Islet precursor cell (in vitro differentiated cells): Measurements from ENCODE around the gene SMIM21.

Experiments
- DNase-seq: peaks from one replicate; pipeline ENCODE4 v3.0.0-alpha.2; 2018

The SMIM21 gene

DNA sequence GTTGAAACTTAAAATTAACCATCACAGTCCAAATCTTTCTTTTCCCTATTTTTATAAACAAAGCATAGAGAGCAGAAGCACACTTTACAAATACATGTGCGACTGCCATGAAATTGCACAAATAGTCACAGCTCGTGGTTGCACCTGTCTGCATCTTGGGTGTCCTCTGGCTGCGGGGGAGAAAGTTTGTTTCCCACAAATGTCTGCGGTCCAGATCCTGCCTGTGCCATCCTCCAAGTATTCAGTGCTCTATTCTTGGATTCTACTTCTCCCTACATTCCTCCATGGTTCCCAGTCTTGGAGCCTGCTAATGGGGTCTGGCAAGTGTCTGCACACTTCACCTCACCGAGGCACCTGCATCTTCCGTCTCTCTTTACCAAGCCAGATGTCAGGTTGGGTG, 52.2 kb downstream of the SMIM21 start:
- no peak for DNase-seq

DNA sequence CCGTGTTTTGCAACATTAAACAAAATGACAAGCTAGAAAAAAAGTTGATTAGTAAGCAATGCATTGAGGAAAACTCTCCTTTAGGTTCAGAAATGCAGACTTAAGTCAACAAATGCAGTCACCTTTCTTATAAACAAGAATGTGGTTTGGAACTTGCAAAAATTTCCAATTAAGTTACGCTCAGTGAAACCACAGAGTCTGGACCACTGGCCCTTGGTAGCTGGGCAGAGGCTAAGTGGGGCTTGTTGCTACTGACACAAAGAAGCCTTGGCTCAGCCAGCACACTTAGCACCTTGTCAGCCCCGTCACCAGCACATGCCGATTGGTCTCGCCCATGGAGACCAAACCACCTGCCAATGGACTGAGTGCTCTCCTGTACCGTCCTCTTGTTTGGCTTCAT, 53.0 kb downstream of the SMIM21 start:
- no peak for DNase-seq

DNA sequence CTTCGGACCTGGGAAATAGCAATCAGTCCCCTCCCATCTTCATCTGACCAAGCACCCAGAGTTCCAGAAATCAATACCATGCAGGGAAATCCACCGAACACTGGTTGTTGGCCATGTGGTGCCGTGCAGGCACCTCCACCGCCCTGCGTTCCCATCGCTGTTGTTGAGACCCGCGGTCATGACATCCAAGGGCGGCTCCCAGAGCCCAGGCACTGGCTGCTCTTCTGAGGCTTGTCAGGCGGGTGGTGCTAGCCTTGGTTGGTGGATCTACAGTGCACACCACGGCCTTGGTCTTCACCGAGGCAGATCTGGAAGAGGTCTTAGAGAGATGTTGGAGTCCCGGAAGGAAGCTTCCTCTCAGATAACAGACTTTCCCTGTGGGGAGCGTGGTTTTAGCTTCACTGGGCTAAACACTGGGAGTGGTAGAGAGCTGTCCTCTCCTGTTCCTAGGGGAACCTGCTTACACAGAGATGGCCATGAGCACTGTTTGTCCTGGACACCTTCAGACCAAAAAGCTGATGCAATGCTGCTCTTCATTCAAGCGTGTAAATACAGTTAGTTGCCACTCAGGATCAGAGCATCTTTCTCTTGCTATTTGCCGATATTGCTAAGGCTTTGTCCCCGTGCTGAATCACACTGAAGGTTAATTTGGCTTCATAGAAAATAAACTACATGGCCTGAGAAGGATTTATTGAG, 58.3 kb downstream of the SMIM21 start:
- DNase-seq = no peak

DNA sequence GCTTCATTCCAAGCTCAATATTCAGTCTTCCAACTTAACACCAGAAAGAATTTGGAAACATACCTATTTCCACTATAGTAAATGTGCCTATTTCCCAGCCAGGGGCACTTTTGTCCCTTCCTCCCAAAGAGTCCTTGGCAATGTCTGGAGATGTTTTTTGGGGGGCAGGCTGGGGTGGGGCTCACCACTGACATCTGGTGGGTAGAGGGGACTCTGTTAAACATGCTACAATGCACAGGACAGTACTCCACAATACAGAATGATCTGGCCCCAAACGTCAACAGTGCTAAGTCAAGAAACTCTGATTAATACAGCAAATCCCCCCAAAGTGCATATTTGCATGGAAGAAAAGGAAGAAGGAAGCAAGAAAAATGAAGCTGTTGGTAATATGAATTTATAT, 61.7 kb downstream of the SMIM21 start:
- DNase-seq = no peak

DNA sequence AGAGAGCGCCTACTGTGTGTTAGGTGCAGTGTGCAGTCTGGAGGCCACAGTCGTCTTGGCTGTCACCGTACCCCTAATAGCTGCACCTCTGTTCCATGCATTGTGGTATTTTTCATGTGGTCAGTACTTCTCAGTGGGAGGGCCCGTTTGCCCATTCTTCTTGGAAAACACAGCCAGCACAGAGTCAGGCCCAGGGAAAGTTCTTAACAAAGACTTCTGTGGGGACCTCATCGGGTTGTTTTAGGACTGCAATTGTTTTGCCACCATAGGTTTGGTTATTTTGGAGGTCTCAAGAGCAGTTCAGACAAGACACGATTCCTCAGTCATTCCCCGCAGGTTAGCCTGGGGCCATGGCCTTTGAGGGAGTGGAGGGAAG, 62.3 kb downstream of the SMIM21 start:
- DNase-seq = no peak

DNA sequence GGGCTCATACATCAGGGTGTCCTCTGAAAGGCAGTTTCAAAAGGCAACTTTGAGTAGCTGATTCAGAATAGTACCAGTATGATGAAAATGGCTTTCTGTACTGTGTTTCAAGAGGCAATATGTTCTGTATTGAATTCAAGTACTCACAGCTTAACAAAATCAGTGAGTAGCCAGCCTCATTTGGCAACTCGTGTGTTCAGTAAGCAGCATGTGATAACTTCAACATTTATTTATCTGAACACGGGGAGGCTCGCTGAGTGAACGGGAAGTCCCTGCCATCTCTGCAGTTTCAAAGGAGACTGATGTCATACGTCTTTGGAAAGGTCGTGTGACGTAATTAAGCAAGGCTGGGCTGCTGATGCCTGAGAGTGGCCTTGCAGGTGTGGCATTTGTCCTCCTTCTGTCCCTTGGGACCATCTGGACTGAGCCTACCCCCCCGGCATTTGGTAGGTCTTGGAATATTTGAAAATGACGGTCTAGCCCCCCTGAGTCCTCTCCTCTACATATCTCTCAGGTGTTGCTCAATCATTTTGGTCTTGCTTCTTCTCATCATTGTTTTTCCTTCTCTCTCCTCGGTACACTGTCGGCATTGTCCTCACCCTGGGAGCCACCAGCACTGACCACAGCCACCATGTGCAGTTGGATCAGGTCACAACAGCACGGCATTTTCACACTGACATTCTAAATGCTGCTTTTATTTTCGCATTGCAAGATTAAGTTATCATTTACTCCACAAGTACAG, 62.8 kb downstream of the SMIM21 start:
- no peak for DNase-seq

DNA sequence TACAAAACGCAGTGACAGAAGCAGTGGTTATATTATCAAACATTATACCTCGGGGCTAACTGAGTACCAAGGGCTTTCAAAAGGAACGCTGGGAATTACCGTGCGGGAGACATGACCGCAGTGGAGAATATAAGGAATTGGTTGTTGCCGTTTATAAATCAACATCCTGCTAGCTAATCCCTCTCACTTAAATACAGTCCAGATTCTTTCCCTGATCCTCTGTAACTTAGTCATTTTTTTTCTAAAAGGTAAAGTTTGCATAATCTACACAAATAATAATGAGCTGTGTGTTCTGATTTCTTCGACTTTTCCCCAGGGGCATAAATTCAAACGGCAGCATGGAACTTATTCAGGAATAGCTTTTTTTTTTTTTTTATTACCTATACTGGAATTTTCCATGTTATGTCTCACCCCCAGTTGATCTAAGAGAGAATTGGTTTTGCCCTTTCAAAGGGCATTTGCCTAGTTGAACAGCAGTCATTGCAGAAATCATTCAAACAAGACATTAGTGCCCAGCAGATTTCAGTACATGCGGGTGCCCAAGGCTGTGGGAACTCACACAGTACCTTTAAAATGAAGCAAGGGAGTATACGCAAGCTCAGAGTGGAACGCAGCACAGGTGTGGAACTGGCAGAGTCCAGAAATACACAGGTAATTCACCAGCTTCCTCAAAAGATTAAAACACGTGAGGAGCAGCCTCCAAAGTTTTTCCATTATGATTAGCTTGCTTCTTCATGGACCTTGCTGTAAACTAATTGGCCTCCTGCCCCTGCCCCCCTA, 63.9 kb downstream of the SMIM21 start:
- DNase-seq = no peak

DNA sequence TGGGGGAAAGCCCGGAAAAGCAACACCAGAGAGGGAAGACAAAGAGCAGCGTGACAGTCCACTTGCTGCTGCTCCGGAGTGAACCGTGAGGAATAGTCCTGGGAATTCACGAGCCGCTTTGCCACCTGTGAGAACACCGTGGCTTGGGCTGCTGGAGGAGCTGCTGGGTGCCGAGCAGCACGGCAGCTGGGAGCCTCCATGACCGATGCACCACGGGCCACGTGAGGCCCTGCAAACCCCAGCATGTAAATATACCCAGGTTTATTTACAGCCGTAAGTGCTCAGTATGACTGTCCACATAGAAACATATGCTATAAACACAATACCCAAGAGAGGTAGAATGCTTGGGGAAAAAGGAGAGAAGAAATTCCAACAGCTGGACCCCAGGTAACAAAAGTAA, 65.1 kb downstream of the SMIM21 start:
- no peak for DNase-seq

DNA sequence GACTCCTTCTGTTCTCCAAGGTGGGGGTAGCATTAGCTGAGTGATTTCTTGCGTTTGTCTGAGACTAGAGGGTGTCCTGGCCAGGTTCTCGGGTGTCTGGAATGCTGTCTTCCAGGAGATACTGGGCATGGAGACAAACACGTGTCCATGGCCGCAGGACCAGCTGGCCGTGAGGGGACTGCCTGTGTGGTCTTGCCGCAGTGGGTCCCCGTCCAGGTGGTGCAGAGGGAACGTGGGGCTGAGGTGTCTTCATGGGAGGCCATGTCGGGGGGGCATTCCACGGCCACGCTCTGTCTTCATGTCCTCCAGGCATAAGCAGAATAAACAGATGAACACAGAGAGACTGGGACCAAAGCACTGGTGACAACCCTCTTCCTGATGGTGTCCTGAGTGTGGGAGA, 66.6 kb downstream of the SMIM21 start:
- no peak for DNase-seq

DNA sequence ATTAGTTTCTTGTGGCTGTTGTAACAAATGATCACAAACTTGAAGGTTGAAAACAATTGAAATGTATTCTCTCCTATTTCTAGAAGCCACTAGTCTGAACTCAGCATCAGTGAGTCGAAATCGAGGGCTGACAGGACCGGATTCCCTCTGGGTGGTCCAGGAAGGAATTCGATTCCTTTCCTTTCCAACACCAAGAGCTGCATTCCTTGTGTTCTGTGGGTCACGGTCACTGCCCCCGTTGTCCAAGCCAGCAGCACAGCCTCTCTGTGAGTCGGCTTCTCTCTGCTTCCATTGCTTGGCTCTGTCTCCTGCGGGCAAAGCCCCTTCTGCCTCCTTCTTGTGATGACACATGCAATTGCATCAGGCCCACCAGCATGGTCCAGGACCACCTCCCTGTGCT, 67.3 kb downstream of the SMIM21 start:
- DNase-seq = no peak
